Uterus (tissue), 2 donors: Measurements from ENCODE around the gene PDLIM5.

Source experiments
- CTCF ChIP-seq, 4 experiments: fragments of 200-600 bp in 2 of 4; fragments of 450-650 bp in 2 of 4; sonication (generic) in 2 of 4; IDR thresholded peaks; one replicate each; pipeline ENCODE4 v1.5.1; 2016 to 2019; ENCODE audit warnings: antibody characterized with exemption in 4 of 4, mild to moderate bottlenecking in 2 of 4, moderate library complexity in 1 of 4
- POLR2A ChIP-seq, 2 donors: fragments of 450-650 bp; IDR thresholded peaks; one replicate each; pipeline ENCODE4 v1.6.1; 2016; ENCODE audit warnings: antibody characterized with exemption in 2 of 2, mild to moderate bottlenecking in 1 of 2, moderate library complexity in 1 of 2

GRCh38 chr4:94484818-94485217 lies 33.1 kb downstream of the PDLIM5 start:
- TF ChIP-seq CTCF (IDR thresholded peaks at IDR 0.05) (no peak), POLR2A (IDR thresholded peaks at IDR 0.05) (no peak)
